Sciatic nerve (tissue), 2 donors: ENCODE results near the gene ANKMY1. TPM values are rescaled to one million over a fixed set of nuclear protein-coding genes. Genes with fewer than 3 reads are reported as not detected.
"Not testable (repeated sequence)": the region's sequence is repeated elsewhere in the genome, so short reads cannot be mapped to it uniquely, and the experiment has no call there.

Source experiments
- ATAC-seq: fragments of 200-7000 bp; cut with Tn5 transposase; one replicate; pipeline ENCODE4 v1.9.1; 2020; ENCODE audit warnings: mild to moderate bottlenecking, moderate library complexity
- DNase-seq: peaks from one replicate; pipeline ENCODE4 v3.0.0-alpha.2; 2020; ENCODE audit warnings: low spot score
- intact Hi-C: fragments of 100-400 bp; cut with DNase I; formaldehyde crosslinking; loops from one replicate; pipeline ENCODE4 v1.14.2; 2022
- total RNA-seq: library from RNA; stranded (reverse); fragmentation: NEBNext Ultra II Directional; extraction: Animal tissue kit (Norgen Biotek cat#: 25700); gene quantifications from one replicate; pipeline ENCODE4 v1.2.1, GENCODE V29; 2021
- donor health status: DM: no; HTN: no; CAD: no.
- donor health status: DM: no; HTN: no; CAD: no.

ANKMY1 gene
- total RNA-seq, 1 donor from 2014 or later = 30.7 TPM

DNA sequence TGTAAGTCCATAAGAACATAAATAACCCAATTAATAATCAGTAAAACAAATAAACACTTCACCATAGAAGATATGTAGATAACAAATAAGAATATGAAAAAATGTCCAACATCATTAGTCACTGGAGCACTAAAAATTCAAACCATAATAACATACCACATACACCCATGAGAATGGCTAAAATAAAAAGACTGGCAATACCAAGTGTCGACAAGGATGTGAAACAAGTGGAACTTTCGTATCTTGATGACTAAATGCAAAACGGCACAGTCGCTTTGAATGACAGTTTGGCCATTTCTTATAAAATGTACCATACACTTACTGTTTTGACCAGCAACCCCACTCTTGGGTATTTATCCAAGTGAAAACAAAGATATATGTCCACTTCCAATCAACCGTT, 26.8 kb downstream of the ANKMY1 start:
- no peak for DNase-seq
- no peak for ATAC-seq
- intact Hi-C loops = no loop called here

DNA sequence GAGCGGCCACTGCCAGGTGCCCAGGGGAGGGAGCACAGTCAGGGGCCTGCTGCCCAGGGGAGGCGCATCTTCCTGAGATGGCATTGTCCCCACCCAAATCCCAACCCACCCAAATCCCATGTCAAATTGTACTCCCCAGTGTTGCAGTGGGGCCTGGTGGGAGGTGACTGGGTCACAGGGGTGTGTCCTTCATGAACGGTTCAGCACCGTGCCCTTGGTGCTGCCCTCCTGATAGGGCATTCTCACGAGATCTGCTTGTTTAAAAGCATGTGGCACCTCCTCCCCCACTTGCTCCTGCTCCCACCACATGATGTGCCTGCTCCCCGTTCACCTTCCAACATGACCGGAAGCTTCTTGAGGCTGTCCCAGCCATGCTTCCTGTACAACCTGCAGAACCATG, 27.6 kb downstream of the ANKMY1 start:
- peak; percentile 13 for DNase-seq
- intact Hi-C loops = no loop called here
- ATAC-seq = no peak

DNA sequence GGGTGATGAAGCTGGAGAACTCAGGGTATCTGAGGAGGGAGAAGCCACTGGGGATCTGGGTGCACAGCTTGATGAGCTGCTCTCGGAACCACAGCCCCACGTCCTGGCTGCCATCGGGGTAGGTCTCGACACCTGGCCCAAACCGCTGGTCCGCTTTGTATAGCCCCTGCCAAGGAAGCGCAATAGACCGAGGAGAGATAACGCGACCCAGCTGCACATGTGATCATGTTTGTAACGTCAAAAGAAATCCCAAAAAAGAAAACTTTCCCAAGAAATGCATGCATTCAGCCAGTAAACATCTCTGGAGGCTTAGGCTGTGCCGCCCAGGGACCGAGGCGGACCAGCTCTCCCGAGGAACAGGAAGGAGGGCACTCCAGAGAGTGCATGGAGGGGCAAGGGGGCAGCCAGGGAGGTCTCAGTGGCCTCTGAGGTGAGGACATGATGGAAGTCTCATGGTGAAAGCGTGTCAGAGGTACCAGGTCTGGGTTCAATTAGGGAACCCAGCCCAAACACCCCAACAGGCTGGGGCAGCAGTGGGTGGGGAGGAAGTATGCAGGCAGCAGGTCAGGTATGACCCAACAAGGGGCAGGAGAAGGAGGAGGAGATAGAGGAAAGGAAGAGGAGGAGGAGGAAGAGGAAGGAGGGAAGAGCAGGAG, 28.3 kb downstream of the ANKMY1 start:
- intact Hi-C loops = no loop called here
- no peak for ATAC-seq

DNA sequence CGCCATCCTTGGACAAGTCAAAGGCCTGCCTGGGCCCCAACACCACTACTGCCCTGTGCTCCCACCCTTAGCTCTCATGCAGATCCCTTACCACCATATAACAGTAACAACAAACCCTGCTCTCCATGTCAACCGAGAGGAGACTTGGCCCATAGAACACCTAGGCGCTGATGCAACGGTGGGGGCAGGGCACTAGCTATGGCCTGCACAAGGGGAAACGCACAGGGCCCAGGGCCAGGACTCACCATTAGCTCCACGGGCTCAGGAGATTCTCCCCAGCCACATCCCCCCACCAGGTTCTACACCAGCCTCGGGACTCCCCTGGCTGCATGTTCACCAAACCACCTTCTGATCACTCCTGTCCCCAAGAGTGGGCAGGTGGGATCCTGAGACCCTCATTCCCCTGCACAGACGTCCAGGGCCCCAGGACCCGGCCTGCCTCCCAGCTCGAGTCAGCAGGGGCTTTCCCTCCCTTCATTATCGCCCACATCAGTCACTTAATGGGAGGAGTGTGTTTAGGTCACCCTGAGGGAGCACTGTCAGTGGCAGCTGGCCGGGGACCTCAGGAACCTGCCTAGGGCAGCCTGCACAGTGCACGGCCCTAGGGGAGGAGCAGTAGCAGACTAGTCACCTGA, 29.3 kb downstream of the ANKMY1 start:
- ATAC-seq = no peak
- DNase-seq = peak; percentile 34
- intact Hi-C loops = no loop called here

More for the DNA sequence above, 28.3 kb downstream of the ANKMY1 start:
- DNase-seq = peak; percentile 39

DNA sequence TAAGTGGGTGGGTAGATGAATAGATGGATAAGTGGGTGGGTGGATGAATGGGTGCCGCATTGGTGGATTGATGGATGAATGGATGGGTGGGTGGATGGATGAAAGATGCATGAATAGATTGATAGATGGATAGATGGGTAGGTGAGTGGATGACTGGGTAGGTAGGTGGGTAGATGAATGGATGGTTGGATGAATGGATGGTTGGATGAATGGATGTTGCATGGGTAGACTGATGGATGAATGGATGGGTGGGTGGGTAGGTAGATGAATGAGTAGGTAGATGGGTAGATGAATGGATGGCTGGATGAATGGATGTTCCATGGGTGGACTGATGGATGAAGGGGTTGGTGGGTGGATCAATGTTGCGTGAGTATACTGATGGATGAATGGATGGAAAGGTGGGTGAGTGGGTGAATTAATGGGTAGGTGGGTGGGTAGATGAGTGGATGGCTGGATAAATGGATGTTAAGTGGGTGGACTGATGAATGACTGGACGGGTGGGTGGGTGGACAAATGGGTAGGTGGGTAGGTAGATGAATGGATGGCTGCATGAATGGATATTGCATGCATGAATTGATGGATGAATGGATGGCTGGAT, 30.5 kb downstream of the ANKMY1 start:
- intact Hi-C loops = no loop called here
- no peak for DNase-seq
- ATAC-seq = no peak

DNA sequence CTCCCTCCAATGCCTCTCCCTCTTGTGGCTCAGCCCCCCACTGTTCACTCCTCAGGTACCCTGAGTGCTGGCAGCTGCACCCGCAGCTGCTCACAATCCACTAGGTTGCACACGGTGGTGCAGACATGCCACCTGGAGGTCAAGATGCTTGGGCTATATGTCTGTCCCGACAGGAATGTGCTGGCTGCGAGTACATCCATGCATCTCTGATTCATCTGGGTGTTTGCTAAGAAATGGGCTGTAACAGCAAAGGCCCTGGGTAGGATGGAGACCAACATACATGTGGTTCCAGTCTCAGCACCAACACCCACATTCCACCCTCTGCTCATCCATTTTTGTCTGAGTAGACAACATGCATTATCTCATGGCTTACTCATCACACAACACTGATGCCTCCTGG, 31.3 kb downstream of the ANKMY1 start:
- no peak for ATAC-seq

DNA sequence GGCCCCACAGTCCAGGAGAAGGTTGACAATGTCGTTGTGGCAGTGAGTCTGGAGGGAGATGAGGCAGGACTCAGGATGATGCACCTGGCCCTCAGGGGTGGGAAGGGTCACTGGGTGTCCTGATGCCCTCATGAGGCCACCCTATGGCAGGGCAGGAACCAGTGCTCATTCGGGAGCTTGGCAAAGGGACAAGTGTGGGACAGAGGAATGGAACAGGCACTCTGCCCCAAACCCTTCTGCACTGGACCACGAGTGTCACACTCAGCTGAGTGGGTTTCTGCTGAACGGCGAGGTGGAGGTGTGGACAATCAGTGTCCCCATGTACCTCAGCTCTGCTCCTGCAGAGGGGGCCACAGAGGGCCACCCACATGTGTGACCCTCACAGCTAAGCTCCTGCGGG, 32.0 kb downstream of the ANKMY1 start:
- ATAC-seq (no peak), DNase-seq (peak; percentile 27)
- intact Hi-C loops = no loop called here

More for the DNA sequence above, 31.3 kb downstream of the ANKMY1 start:
- intact Hi-C loops = no loop called here
- DNase-seq = peak; percentile 42

DNA sequence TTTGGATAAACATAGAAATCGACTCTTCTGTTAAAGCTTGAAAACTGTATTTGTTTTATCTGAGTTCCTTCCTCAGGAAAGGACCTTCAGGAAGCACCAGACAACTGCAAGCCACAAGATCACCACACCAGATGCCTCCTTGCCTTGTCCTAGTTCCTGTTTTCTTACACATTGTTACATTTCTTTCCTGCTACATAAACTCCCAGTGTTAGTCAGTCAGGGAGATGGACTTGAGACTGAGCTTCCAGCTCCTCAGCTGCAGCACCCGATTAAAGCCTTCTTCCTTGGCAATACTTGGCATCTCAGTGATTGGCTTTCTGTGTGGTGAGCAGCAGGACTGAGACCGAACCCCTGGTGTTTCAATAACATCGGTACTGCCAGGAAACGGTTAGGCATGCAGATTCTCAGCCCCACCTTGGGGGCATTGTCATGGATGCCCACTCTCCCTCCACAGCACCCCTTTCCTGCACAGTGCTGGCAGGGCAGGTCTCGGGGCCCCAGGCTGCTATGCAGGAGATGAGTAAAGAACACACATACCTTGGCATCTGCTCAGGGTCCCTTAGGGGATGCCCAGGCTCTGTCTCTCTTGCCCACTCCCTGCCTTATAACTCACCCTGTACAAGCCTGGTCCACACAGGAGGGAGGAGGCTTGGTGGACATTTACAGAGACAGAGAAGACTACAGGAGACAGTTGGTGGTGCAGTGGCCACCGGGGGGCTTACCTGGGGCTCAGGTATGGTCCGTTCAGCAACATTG, 32.6 kb downstream of the ANKMY1 start:
- intact Hi-C loops = no loop called here
- ATAC-seq (no peak), DNase-seq (no peak)

DNA sequence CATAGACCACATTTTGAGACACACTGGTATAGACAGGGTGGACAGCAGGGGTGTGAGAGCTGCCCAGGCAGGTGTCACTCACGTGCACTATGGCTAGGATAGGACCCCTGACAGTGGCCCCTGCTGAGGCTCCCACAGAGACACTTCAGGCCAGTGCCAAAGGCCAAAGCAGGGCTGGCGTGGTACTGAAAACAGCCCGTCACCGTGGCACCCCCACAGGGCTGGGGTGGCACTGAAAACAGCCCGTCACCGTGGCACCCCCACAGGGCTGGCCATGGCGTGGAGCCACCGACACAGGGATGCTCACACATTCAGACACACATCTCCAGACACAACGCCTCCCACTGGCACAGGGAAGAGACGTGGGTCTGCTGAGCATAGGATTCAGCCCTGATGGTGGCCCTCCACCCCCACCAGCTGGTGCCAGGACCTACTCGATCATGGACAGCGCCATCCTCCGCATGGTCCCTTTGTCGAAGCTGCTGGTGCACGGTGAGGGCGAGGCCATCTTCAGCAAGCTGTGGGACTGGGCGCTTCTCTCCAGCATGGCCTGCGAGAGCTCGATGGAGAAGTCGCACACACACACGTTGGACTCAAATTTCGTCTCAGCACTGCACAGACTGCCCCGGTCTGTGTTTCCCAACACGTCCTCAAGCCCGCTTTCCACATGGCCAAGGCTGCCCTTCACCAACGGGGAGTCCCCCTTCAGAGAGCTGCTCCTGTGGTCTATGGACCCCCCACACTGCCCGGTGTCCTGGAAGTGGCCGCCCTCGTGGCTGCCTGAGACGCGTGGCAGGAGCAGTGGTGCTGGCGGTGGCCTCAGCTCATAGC, 34.1 kb downstream of the ANKMY1 start:
- peak; percentile 42 for DNase-seq
- intact Hi-C loops = no loop called here
- no peak for ATAC-seq

DNA sequence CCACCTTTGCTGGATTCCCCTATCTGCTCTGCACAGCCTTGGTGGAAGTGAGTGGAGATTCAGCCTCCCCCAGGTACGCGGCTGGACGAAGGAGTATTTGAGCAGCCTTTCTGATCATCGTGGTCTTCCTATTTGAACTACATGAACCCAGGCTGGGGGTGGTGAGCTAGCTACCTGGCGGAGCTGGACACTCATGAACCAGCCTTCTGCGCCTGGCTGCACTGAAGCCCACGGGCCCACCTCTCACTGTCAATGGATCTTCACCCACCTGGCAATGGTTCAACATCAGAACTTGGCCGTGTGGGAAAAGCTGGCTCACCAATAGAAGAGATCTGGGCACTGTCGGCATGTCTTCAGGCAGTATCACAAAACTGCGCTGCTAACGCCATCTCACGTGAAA, 35.4 kb downstream of the ANKMY1 start:
- peak; percentile 30 for DNase-seq
- intact Hi-C loops = no loop called here
- ATAC-seq = no peak

DNA sequence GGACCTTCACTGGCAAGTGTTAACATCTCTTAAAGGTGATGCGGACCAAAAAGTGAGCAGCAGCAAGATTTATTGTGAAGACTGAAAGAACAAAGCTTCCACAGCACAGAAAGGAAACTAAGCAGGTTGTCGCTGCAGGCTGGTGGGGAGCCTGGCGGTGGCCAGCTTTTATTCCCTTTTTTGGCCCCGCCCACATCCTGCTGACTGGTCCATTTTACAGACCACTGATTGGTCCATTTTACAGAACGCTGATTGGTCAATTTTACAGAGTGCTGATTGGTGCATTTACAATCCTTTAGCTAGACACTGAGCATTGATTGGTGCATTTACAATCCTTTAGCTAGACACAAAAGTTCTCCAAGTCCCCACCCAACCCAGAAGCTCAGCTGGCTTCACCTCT, 35.9 kb downstream of the ANKMY1 start:
- ATAC-seq, intact Hi-C loops: not testable (repeated sequence)
- peak; percentile 10 for DNase-seq

DNA sequence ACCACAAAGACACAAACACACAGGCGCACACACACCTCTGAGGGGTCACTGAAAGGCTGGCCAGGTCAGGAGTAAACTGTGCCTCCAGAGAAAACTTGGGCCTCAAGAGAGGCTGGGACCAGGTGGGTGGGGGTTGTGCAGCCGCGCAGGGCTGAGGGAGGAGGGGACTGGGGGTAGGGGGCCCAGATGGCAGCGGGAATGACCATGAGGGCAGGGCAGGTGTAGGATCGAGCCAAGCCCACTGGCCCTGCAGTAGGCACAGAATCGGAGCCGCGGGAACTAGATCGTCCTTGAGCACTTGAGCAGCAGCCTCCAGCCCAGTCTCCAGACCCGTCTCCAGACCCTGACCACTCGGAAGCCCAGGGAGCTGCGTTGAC, 36.8 kb downstream of the ANKMY1 start:
- peak; percentile 49 for DNase-seq
- no peak for ATAC-seq
- intact Hi-C loops = no loop called here

DNA sequence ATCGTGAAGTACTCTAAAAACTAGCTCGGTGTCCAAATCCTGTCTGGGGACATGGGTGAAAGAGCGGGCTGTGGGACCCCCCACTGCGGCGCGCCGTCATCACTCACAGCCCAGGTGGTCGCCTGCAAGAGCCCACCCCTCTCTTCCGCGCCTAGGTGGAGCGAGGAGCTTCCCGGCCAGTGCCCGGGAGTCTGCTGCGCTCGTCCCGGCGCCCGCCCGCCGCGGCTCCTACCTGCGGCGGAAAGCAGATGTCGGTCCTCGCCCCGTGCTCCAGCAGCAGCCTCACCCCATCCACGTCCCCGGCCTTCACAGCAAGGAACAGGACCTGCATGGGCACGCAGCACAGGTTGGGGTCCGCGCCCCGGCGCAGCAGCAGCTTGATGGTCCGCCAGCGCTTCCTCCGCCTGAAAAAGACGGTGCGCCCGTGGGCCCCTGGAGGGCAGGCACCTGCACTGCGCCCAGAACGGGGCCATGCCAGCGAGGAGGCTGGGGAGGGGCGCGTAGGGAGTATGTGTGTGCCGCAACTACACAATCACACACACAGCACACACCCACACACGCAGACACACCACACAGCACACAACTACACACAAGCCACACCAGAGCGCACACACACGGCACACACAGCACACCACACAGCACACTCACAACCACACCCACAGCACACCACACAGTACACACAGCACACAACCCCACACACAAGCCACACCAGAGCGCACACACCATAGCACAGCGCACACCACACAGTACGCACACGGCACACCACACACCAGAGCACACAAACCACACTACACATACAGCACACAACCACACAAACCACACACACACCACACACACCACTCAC, 37.4 kb downstream of the ANKMY1 start:
- peak; percentile 58 for DNase-seq
- intact Hi-C loops = no loop called here
- no peak for ATAC-seq

DNA sequence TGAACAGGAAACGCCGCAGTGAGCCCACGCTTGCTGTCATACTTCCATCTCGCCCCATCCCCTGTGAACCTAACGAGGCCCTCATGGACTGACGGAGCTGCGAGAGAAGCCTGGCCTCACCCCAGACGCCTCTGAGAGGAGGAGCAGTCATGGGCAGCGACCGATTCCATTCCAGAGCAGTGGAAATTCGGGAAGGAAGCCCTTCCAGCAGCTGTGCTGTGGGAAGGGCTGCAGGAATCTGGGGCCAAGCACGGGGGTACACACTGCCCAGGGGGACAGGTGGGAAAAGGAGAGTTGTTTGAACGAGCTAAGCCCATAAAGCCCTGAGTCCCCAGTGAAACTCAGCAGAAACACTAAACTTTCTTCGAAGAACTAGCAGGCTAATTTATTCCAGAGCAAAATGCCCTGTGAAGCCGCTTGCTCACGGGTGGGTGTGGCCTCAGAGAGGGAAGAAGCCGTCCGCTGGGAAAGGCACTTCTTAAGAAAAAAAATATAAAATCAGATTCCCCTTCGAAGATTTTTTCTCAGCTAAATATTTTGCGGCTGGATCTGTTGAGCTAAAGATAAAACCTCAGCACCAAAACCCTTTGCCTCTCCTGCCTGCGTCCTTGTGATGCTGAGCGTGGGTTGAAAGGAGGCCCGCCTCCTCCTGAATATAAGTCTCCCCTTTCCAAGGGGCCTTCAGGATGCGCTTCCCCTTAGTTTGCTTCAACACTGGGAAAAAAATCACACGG, 38.2 kb downstream of the ANKMY1 start:
- ATAC-seq (peak; percentile 38), DNase-seq (peak; percentile 55)
- intact Hi-C loops = no loop called here

DNA sequence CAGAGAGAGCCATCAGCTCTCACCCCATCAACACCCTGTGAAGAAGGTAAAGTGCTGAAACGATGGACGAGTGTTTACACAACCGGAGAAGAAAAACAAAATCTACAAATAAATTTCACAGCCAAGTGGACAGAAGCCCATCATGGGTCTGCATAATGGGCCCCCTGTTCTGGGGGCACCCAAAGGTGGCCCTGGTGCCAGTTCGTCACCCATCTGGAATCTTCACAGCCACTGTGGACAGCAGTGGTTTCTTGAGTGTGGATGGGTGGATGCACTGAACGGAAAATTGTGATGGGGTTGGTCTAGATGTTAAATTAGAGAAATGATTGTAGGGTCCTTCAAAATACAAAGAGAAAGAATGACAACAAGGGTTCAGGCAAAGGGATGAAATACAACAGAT, 38.8 kb downstream of the ANKMY1 start:
- ATAC-seq = no peak
- intact Hi-C loops = no loop called here
- DNase-seq = peak; percentile 26

DNA sequence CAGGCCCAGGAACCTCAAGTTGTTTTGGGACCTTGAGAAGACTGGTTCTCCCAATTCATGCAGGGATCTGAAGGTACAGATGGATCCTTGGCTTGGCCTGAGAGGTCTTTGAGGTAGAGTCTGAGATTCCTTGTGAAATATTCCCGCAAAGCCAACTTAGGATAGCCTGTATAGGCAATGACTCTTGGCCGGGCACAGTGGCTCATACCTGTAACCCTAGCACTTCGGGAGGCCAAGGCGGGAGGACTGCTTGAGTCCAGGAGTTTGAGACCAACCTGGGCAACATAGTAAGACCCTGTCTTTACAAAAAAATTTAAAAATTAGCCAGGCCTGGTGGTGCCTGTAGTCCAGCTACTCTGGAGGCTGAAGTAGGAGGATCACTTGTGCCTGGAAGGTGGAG, 40.4 kb downstream of the ANKMY1 start:
- no peak for ATAC-seq
- intact Hi-C loops = no loop called here
- peak; percentile 45 for DNase-seq

DNA sequence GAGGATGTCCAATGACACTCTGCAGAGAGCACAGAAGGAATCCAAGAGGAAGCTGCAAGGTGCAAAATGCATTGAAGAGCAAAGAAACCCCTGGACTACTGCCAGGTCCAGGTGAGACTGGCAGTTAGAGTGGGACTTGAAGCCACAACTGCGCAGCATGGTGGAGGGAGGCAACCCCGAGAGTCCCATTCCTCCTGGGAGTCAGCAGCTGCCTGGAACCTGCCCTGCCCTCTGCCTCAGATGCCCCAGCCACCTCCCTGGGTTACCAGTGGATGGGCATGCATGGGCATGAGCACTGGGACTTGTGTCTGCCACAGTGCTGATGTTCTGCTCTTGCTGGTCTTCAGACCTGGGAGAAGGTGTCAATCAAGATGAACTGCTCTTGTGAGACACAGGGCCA, 43.2 kb downstream of the ANKMY1 start:
- ATAC-seq = no peak
- peak; percentile 38 for DNase-seq
- intact Hi-C loops = no loop called here
